ENCODE results near the gene NAV2. TPM values are rescaled to one million over a fixed set of nuclear protein-coding genes. Genes with fewer than 3 reads are reported as not detected.

NAV2 gene
- polyA plus RNA-seq, 3 donors = not detected

- 93% methylated on average over 10 of the region's 13 CpGs for WGBS (ENCODE audit: insufficient coverage)
- H3K36me3 ChIP-seq (replicated peaks in 1 of 2; ENCODE audit: control insufficient read depth in 1 of 2, insufficient read depth in 2 of 2, low read length in 2 of 2) = no peaks in the 10 kb centered on the region
- no peaks in the 10 kb centered on the region for H4K20me1 ChIP-seq (ENCODE audit: insufficient read depth, low read length)
- no peak for TF ChIP-seq CTCF (IDR thresholded peaks at IDR 0.05)
- H3K27me3 ChIP-seq (ENCODE audit: control insufficient read depth in 2 of 2, insufficient read depth in 2 of 2, low read length in 2 of 2) = no peaks in the 10 kb centered on the region
- no peak overlapping the region for H3K27ac ChIP-seq (ENCODE audit: low read depth in 1 of 2, low read length in 2 of 2)
- no peak for DNase-seq
- Mint-ChIP-seq H3K27ac (no peak overlapping the region), H3K9me3 (no peaks in the 10 kb centered on the region), H3K27me3 (ENCODE audit: low read depth in 3 of 3) (peaks cover 0 to 2% (median 0%) of the 10 kb centered on the region in 3 donors), H3K36me3 (no peaks in the 10 kb centered on the region), H3K4me3 (no peak overlapping the region), H3K4me1 (peaks cover 4% of the 10 kb centered on the region)
- no peak overlapping the region for H3K4me3 ChIP-seq (replicated peaks in 1 of 3; ENCODE audit: low read depth in 2 of 3, low read length in 3 of 3)
- no peak overlapping the region for H3K4me2 ChIP-seq (replicated peaks; ENCODE audit: extremely low read depth, low read length, poor library complexity, severe bottlenecking)
- intact Hi-C loops (cut with micrococcal nuclease) = no loop called here
- no peaks in the 10 kb centered on the region for H3K9me3 ChIP-seq (replicated peaks in 1 of 2; ENCODE audit: control insufficient read depth in 1 of 2, insufficient read depth in 1 of 2, low read length in 2 of 2)
- H3K9ac ChIP-seq (ENCODE audit: insufficient read depth, low read length, poor library complexity, severe bottlenecking) = no peak overlapping the region
- H3K79me2 ChIP-seq (ENCODE audit: insufficient read depth, low read length) = no peaks in the 10 kb centered on the region
- no peak overlapping the region for H2AFZ ChIP-seq (ENCODE audit: insufficient read depth, low read depth, low read length, poor library complexity, severe bottlenecking)
- no peaks in the 10 kb centered on the region for H3K4me1 ChIP-seq (ENCODE audit: control insufficient read depth in 1 of 2, insufficient read depth in 2 of 2, low read length in 2 of 2)
Measured at GRCh38 chr11:19813158-19813879, 100.7 kb downstream of the NAV2 start.

- H3K9me3 Mint-ChIP-seq = no peaks in the 10 kb centered on the region
- Histone ChIP-seq H3K9me3 (replicated peaks in 1 of 2; ENCODE audit: control insufficient read depth in 1 of 2, insufficient read depth in 1 of 2, low read length in 2 of 2) (no peaks in the 10 kb centered on the region), H4K20me1 (ENCODE audit: insufficient read depth, low read length) (no peaks in the 10 kb centered on the region), H3K27me3 (ENCODE audit: control insufficient read depth in 2 of 2, insufficient read depth in 2 of 2, low read length in 2 of 2) (no peaks in the 10 kb centered on the region), H3K4me2 (replicated peaks; ENCODE audit: extremely low read depth, low read length, poor library complexity, severe bottlenecking) (no peak overlapping the region), H3K79me2 (ENCODE audit: insufficient read depth, low read length) (no peaks in the 10 kb centered on the region), H3K4me3 (replicated peaks in 1 of 3; ENCODE audit: low read depth in 2 of 3, low read length in 3 of 3) (no peak overlapping the region), H3K27ac (ENCODE audit: low read depth in 1 of 2, low read length in 2 of 2) (no peak overlapping the region), H3K9ac (ENCODE audit: insufficient read depth, low read length, poor library complexity, severe bottlenecking) (no peak overlapping the region), H3K36me3 (replicated peaks in 1 of 2; ENCODE audit: control insufficient read depth in 1 of 2, insufficient read depth in 2 of 2, low read length in 2 of 2) (no peaks in the 10 kb centered on the region), H3K4me1 (ENCODE audit: control insufficient read depth in 1 of 2, insufficient read depth in 2 of 2, low read length in 2 of 2) (no peaks in the 10 kb centered on the region), H2AFZ (ENCODE audit: insufficient read depth, low read depth, low read length, poor library complexity, severe bottlenecking) (no peak overlapping the region)
- peaks cover 0 to 2% (median 0%) of the 10 kb centered on the region in 3 donors for H3K27me3 Mint-ChIP-seq (ENCODE audit: low read depth in 3 of 3)
- no peak for DNase-seq
- peaks cover 4% of the 10 kb centered on the region for H3K4me1 Mint-ChIP-seq
- no peaks in the 10 kb centered on the region for H3K36me3 Mint-ChIP-seq
- no CpG with 5 or more reads among the region's 2 CpGs for WGBS (ENCODE audit: insufficient coverage)
- H3K4me3 Mint-ChIP-seq = no peak overlapping the region
- no peak for TF ChIP-seq CTCF (IDR thresholded peaks at IDR 0.05)
- H3K27ac Mint-ChIP-seq = no peak overlapping the region
- intact Hi-C loops (cut with micrococcal nuclease) = no loop called here
Measured at GRCh38 chr11:19814421-19814820, 101.8 kb downstream of the NAV2 start.

Measured in CD14-positive monocyte (primary cell).